ENCODE results near the gene SLC44A3. TPM values are rescaled to one million over a fixed set of nuclear protein-coding genes. Genes with fewer than 3 reads are reported as not detected.
A peak's percentile ranks its signal among the peaks of the same experiment; 100 is the strongest.

The SLC44A3 gene, protein sequence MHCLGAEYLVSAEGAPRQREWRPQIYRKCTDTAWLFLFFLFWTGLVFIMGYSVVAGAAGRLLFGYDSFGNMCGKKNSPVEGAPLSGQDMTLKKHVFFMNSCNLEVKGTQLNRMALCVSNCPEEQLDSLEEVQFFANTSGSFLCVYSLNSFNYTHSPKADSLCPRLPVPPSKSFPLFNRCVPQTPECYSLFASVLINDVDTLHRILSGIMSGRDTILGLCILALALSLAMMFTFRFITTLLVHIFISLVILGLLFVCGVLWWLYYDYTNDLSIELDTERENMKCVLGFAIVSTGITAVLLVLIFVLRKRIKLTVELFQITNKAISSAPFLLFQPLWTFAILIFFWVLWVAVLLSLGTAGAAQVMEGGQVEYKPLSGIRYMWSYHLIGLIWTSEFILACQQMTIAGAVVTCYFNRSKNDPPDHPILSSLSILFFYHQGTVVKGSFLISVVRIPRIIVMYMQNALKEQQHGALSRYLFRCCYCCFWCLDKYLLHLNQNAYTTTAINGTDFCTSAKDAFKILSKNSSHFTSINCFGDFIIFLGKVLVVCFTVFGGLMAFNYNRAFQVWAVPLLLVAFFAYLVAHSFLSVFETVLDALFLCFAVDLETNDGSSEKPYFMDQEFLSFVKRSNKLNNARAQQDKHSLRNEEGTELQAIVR
- total RNA-seq: 0.64 and 0.77 TPM in 2 replicates
- long read RNA-seq, partial matches to known transcripts: 1 of 1 reads
- long read RNA-seq, other reads (novel, unspliced or antisense): 0 of 1 reads

DNA sequence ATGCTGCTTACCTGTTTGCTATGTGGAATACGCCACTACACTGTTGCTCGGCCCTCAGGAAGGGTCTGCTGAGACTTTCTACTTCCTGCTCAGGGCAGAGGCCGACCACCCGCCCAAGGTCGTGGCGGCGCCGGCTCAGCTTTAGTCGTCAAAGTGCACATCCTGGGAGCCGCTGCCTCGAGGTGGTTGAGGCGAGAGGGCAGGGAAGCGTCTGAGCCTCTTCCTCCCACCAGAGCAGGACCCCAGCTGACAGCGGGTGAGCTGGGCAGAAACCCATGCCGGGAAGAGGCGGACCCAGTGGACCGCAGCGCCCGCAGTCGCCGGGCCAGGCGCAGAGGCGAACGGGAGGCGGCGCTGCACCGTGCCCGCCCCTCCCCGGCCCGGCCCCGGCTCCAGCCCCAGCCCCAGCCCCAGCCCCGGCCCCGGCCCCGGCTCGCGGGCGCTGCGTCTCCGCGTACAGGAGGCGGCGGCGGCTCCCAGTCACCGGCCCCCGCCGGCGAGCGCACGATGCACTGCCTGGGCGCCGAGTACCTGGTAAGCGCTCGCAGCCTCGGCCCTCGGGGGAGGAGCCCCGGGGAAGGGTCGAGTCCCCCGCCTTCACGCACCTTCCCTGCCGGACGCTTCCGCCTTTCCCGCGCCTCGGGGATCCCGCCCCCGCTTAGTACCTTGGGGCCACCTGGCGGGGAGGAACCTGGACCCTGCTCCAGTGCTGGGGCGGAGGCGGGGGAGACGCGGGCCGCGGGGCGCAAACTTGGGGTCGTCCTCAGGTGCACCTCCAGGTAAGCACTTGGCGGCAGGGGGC is at the start of gene SLC44A3:
Gene SLC44A3, plus strand, starts transcription at position 413 of the 802 bp plus-strand sequence. Its CDS starts 95 bp downstream, at position 508.
- Mint-ChIP-seq H3K27ac (ENCODE audit: unreplicated experiment) (no peak within 1 kb of the TSS), H3K36me3 (ENCODE audit: low read depth) (no peaks in the 10 kb centered on the region), H3K27me3 (ENCODE audit: low read depth) (peaks cover 48% of the 10 kb centered on the region), H3K4me3 (peak within 1 kb of the TSS; percentile 86), H3K4me1 (peaks cover 28% of the 10 kb centered on the region), H3K9me3 (peaks cover 5% of the 10 kb centered on the region)
- TF ChIP-seq, protein P1, sequence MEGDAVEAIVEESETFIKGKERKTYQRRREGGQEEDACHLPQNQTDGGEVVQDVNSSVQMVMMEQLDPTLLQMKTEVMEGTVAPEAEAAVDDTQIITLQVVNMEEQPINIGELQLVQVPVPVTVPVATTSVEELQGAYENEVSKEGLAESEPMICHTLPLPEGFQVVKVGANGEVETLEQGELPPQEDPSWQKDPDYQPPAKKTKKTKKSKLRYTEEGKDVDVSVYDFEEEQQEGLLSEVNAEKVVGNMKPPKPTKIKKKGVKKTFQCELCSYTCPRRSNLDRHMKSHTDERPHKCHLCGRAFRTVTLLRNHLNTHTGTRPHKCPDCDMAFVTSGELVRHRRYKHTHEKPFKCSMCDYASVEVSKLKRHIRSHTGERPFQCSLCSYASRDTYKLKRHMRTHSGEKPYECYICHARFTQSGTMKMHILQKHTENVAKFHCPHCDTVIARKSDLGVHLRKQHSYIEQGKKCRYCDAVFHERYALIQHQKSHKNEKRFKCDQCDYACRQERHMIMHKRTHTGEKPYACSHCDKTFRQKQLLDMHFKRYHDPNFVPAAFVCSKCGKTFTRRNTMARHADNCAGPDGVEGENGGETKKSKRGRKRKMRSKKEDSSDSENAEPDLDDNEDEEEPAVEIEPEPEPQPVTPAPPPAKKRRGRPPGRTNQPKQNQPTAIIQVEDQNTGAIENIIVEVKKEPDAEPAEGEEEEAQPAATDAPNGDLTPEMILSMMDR (conservative IDR thresholded peaks at IDR 0.05): no peak
- peak; percentile 41 for DNase-seq (ENCODE audit: low read depth, low spot score)

GRCh38 chr1:94772230-94772641 is 47.9 kb upstream of the SLC44A3 start:
- Mint-ChIP-seq H3K27me3 (ENCODE audit: low read depth) (no peaks in the 10 kb centered on the region), H3K4me3 (no peak overlapping the region)

GRCh38 chr1:94772845-94773244 is 47.3 kb upstream of the SLC44A3 start:
- H3K27ac Mint-ChIP-seq (ENCODE audit: unreplicated experiment): no peak overlapping the region
- no peaks in the 10 kb centered on the region for H3K27me3 Mint-ChIP-seq (ENCODE audit: low read depth)
- no peak overlapping the region for H3K4me3 Mint-ChIP-seq
- TF ChIP-seq, protein P1 (conservative IDR thresholded peaks at IDR 0.05): no peak
- H3K9me3 Mint-ChIP-seq: peaks cover 2% of the 10 kb centered on the region
- H3K4me1 Mint-ChIP-seq: peaks cover 12% of the 10 kb centered on the region
- DNase-seq (ENCODE audit: low read depth, low spot score): no peak
- H3K36me3 Mint-ChIP-seq (ENCODE audit: low read depth): no peaks in the 10 kb centered on the region

More at GRCh38 chr1:94772230-94772641, 47.9 kb upstream of the SLC44A3 start:
- no peak for DNase-seq (ENCODE audit: low read depth, low spot score)
- Mint-ChIP-seq H3K4me1 (peaks cover 12% of the 10 kb centered on the region), H3K9me3 (peaks cover 2% of the 10 kb centered on the region), H3K36me3 (ENCODE audit: low read depth) (no peaks in the 10 kb centered on the region), H3K27ac (ENCODE audit: unreplicated experiment) (no peak overlapping the region)
- TF ChIP-seq, protein P1 (conservative IDR thresholded peaks at IDR 0.05): no peak

- H3K4me3 Mint-ChIP-seq: no peak overlapping the region
- H3K4me1 Mint-ChIP-seq: peaks cover 12% of the 10 kb centered on the region
- no peaks in the 10 kb centered on the region for H3K27me3 Mint-ChIP-seq (ENCODE audit: low read depth)
- no peak for DNase-seq (ENCODE audit: low read depth, low spot score)
- TF ChIP-seq, protein P1 (conservative IDR thresholded peaks at IDR 0.05): no peak
- peaks cover 2% of the 10 kb centered on the region for H3K9me3 Mint-ChIP-seq
- H3K27ac Mint-ChIP-seq (ENCODE audit: unreplicated experiment): no peak overlapping the region
- H3K36me3 Mint-ChIP-seq (ENCODE audit: low read depth): no peaks in the 10 kb centered on the region
These were observed 46.8 kb upstream of the SLC44A3 start for GRCh38 chr1:94773296-94773809.

- H3K27me3 Mint-ChIP-seq (ENCODE audit: low read depth): no peaks in the 10 kb centered on the region
These were observed 46.2 kb upstream of the SLC44A3 start for GRCh38 chr1:94773931-94774422.

More at GRCh38 chr1:94773931-94774422, 46.2 kb upstream of the SLC44A3 start:
- peaks cover 12% of the 10 kb centered on the region for H3K4me1 Mint-ChIP-seq
- peak overlapping the region; percentile 36 for H3K27ac Mint-ChIP-seq (ENCODE audit: unreplicated experiment)
- H3K36me3 Mint-ChIP-seq (ENCODE audit: low read depth): no peaks in the 10 kb centered on the region
- peaks cover 2% of the 10 kb centered on the region for H3K9me3 Mint-ChIP-seq
- DNase-seq (ENCODE audit: low read depth, low spot score): no peak
- no peak overlapping the region for H3K4me3 Mint-ChIP-seq
- TF ChIP-seq, protein P1 (conservative IDR thresholded peaks at IDR 0.05): no peak
